NCI-H524 (cell line): ENCODE measurements around the gene CCSER2.
A peak's percentile ranks its signal among the peaks of the same experiment; 100 is the strongest.
"Not testable (repeated sequence)": the region's sequence is repeated elsewhere in the genome, so short reads cannot be mapped to it uniquely, and the experiment has no call there.

Source experiments
- DNase-seq, 2 experiments: peaks; one replicate each; lab custom pipeline; 2025; lab: John Stamatoyannopoulos, UW

CCSER2 gene

GRCh38 chr10:84522612-84523462, 194.4 kb downstream of the CCSER2 start:
- no peak for DNase-seq

- peak in 1 of 2 experiments; percentile 8 for DNase-seq
Observed at GRCh38 chr10:84523526-84523925, 195.1 kb downstream of the CCSER2 start.

- DNase-seq: no peak
Observed at GRCh38 chr10:84524435-84524834, 196.0 kb downstream of the CCSER2 start.

GRCh38 chr10:84525120-84525806, 196.9 kb downstream of the CCSER2 start:
- no peak for DNase-seq

- DNase-seq: not testable (repeated sequence)
Observed at GRCh38 chr10:84525807-84526182, 197.4 kb downstream of the CCSER2 start.

GRCh38 chr10:84527386-84527785, 199.0 kb downstream of the CCSER2 start:
- not testable (repeated sequence) for DNase-seq

GRCh38 chr10:84528526-84528925, 200.1 kb downstream of the CCSER2 start:
- DNase-seq: not testable (repeated sequence)

- DNase-seq: no peak
Observed at GRCh38 chr10:84530724-84531325, 202.4 kb downstream of the CCSER2 start.

- no peak for DNase-seq
Observed at GRCh38 chr10:84531396-84531795, 203.0 kb downstream of the CCSER2 start.

GRCh38 chr10:84534168-84534567, 205.8 kb downstream of the CCSER2 start:
- DNase-seq: peak in 1 of 2 experiments; percentile 2

GRCh38 chr10:84537447-84537931, 209.1 kb downstream of the CCSER2 start:
- peak in 1 of 2 experiments; percentile 33 for DNase-seq

- no peak for DNase-seq
Observed at GRCh38 chr10:84538036-84538435, 209.6 kb downstream of the CCSER2 start.

GRCh38 chr10:84539216-84539615, 210.8 kb downstream of the CCSER2 start:
- no peak for DNase-seq

GRCh38 chr10:84540022-84540616, 211.7 kb downstream of the CCSER2 start:
- DNase-seq: no peak

GRCh38 chr10:84540617-84541288, 212.4 kb downstream of the CCSER2 start:
- peak in 1 of 2 experiments; percentile 56 for DNase-seq

- peak; percentile 33 to 57 for DNase-seq
Observed at GRCh38 chr10:84541289-84541637, 212.9 kb downstream of the CCSER2 start.

- peak in 1 of 2 experiments; percentile 34 for DNase-seq
Observed at GRCh38 chr10:84542522-84543490, 214.4 kb downstream of the CCSER2 start.

- no peak for DNase-seq
Observed at GRCh38 chr10:84543948-84544347, 215.6 kb downstream of the CCSER2 start.

- DNase-seq: no peak
Observed at GRCh38 chr10:84545651-84546050, 217.3 kb downstream of the CCSER2 start.

- no peak for DNase-seq
Observed at GRCh38 chr10:84546609-84547008, 218.2 kb downstream of the CCSER2 start.
